HG03045 (cell line): ENCODE results near the gene SPACA7.

ENCODE experiments used
- ATAC-seq: cut with Tn5 transposase; IDR thresholded peaks from one replicate; pipeline ENCODE4 v1.9.1; 2021; ENCODE audit warnings: mild to moderate bottlenecking, moderate library complexity; ENCODE audit not compliant: unreplicated experiment

SPACA7 gene

GRCh38 chr13:112376050-112376681, at the start of gene SPACA7:
Gene SPACA7, plus strand, starts transcription at chr13:112376355. Its CDS starts 31 bp downstream, at chr13:112376386.
- no peak for ATAC-seq

GRCh38 chr13:112326821-112327370, 49.3 kb upstream of the SPACA7 start:
- no peak for ATAC-seq

- ATAC-seq = no peak
Measured at GRCh38 chr13:112328936-112329335, 47.2 kb upstream of the SPACA7 start.

- no peak for ATAC-seq
Measured at GRCh38 chr13:112329376-112329775, 46.8 kb upstream of the SPACA7 start.

- no peak for ATAC-seq
Measured at GRCh38 chr13:112330066-112330465, 46.1 kb upstream of the SPACA7 start.

GRCh38 chr13:112330479-112331381, 45.4 kb upstream of the SPACA7 start:
- no peak for ATAC-seq

GRCh38 chr13:112331675-112332074, 44.5 kb upstream of the SPACA7 start:
- ATAC-seq = no peak

- no peak for ATAC-seq
Measured at GRCh38 chr13:112332727-112333126, 43.4 kb upstream of the SPACA7 start.

- ATAC-seq = no peak
Measured at GRCh38 chr13:112333756-112334543, 42.2 kb upstream of the SPACA7 start.

- no peak for ATAC-seq
Measured at GRCh38 chr13:112335135-112335534, 41.0 kb upstream of the SPACA7 start.

GRCh38 chr13:112341446-112341845, 34.7 kb upstream of the SPACA7 start:
- no peak for ATAC-seq

GRCh38 chr13:112341976-112342735, 34.0 kb upstream of the SPACA7 start:
- no peak for ATAC-seq

- ATAC-seq = no peak
Measured at GRCh38 chr13:112342841-112343361, 33.3 kb upstream of the SPACA7 start.

GRCh38 chr13:112343591-112343990, 32.6 kb upstream of the SPACA7 start:
- ATAC-seq = no peak

- no peak for ATAC-seq
Measured at GRCh38 chr13:112345826-112346172, 30.4 kb upstream of the SPACA7 start.

- ATAC-seq = no peak
Measured at GRCh38 chr13:112346173-112346898, 29.8 kb upstream of the SPACA7 start.

GRCh38 chr13:112346899-112347229, 29.3 kb upstream of the SPACA7 start:
- ATAC-seq = no peak

- no peak for ATAC-seq
Measured at GRCh38 chr13:112347986-112348385, 28.2 kb upstream of the SPACA7 start.

- ATAC-seq = no peak
Measured at GRCh38 chr13:112348642-112349345, 27.4 kb upstream of the SPACA7 start.
